NCI-H1417 (cell line): ENCODE measurements around the gene WFIKKN1.
"Not testable (repeated sequence)": the region's sequence is repeated elsewhere in the genome, so short reads cannot be mapped to it uniquely, and the experiment has no call there.

Experiments
- DNase-seq, 3 experiments: peaks; one replicate each; lab custom pipeline; 2025; lab: John Stamatoyannopoulos, UW

Gene WFIKKN1

DNA sequence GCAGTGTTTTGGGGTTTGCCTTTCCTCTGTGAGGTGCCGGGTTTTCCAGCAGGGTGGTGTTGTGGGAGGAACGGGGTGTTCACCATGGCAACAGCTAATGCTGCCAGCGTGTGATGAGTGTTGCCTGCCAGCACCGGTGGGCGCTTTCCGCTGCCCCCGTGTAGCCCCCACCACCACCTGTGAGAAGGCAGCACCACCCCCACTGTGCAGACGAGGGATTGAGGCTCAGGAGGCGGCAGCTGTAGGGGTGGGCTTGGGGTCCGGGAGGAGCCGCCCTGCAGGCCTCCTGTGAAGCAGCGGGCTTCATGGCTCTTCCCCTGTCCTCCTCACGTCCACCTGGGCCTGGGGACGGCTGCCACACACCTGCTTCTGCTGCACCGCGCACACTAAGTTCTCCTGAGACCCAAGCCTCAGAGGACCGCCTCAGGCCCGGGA, 35.7 kb upstream of the WFIKKN1 start:
- peak in 1 of 3 experiments; percentile 9 for DNase-seq

GRCh38 chr16:595942-596735, 34.6 kb upstream of the WFIKKN1 start:
- DNase-seq: peak in 1 of 3 experiments; percentile 37

- no peak for DNase-seq
Observed at GRCh38 chr16:596736-597060, 34.1 kb upstream of the WFIKKN1 start.

- DNase-seq: not testable (repeated sequence)
Observed at GRCh38 chr16:597655-598054, 33.1 kb upstream of the WFIKKN1 start.

DNA sequence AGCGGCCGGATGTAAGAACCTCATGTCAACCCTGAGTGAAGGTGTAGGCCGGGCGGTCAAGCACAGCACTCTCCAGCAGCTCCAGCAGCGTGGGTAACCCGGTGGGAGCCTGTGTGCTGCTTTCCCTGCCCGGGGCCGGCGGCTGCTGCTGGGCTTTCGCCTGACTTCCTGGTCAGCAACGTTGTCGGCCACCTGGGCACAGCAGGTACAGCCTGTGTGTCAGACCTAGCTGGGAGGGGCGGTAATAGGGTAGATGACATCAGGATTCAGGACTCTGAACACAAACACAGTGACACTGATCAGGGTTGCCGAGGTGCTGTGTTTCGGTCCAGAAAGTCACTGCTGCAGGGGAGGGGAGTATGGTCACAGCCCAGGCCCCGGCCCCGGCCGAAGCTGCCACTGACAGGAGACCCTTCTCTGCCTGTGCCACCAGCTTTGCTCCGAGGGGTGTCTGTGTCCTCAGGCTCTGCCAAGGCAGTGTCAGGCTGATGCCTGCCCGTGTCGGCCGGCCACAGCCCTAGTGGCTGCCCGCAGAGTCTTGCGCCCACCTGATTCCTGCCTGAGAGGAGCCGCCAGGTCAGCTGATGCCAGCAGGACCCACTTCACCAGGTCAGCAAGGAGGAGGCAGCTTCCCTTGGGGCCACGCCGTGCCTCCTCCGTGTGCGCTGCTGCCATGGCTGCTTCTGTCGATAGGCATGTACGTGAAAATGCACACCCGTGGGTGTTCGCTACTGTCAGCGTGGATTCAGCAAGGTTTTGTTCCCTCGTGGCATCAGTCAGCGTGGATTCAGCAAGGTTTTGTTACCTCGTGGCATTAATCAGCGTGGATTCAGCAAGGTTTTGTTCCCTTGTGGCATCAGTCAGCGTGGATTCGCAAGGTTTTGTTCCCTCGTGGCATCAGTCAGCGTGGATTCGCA, 31.7 kb upstream of the WFIKKN1 start:
- DNase-seq: no peak

DNA sequence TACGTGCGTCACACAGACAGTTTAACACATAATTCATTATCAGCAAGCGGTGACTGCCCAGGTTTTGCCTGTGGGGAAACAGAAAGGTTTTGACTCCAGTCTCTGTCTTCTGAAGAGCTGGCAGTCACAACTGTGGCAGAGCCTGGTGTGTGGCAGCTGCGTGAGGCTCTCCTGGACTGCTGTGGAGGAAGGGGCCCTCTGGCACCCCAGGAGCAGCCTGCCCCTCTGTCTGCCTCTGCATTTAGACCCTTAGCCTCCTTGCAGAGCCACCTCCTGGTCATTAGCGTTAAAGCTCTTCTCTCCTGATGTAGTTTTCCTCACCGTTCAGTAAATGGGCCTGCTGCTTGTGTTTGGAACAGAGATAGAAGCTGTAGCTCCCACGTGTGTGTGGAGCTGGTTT, 30.0 kb upstream of the WFIKKN1 start:
- peak in 1 of 3 experiments; percentile 6 for DNase-seq

- DNase-seq: no peak
Observed at GRCh38 chr16:603933-604332, 26.9 kb upstream of the WFIKKN1 start.

GRCh38 chr16:606656-607307, 24.0 kb upstream of the WFIKKN1 start:
- no peak for DNase-seq

- DNase-seq: peak in 2 of 3 experiments; percentile 37 to 43
Observed at GRCh38 chr16:608019-608418, 22.8 kb upstream of the WFIKKN1 start.

DNA sequence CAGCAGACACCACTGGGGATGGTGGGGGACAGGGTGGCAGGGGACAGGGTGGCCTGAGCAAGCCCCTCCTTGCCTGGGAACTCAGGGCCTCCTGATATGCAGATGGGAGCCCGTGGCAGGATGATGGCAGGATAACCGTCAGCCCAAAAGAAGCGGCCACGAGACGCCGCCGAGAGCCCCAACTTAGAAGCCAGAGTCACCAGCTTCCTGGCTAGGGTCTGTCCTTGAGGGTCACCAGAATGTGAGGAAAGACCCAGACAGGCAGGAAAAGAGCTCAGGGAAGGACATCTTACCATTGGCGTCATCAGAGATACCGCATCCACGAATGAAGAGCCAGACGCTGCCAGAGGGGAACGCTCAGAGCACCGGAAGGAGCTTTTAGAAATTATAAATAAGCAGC, 21.5 kb upstream of the WFIKKN1 start:
- DNase-seq: no peak

- DNase-seq: no peak
Observed at GRCh38 chr16:609984-610383, 20.8 kb upstream of the WFIKKN1 start.

GRCh38 chr16:610513-611381, 20.0 kb upstream of the WFIKKN1 start:
- DNase-seq: peak; percentile 31 to 53 (median 53)

DNA sequence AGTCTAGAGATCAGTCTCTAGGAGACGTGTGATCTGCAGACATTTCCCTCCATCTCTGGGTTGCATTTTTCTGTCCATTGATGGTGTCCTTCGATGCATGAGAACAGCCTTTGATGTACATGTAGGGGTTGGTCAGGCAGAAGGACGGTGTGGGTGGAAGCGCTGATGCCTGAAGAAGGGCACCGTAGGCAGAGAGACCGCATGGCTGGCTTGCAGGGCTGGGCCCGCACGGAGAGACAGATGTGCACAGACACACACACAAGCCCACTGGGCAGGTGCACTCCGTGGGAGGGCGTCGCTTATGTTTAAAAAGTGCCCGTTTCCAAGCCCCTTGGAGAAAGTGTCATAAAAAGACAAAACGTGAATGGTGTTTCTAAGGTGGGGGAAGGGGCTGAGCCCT, 15.7 kb upstream of the WFIKKN1 start:
- no peak for DNase-seq

DNA sequence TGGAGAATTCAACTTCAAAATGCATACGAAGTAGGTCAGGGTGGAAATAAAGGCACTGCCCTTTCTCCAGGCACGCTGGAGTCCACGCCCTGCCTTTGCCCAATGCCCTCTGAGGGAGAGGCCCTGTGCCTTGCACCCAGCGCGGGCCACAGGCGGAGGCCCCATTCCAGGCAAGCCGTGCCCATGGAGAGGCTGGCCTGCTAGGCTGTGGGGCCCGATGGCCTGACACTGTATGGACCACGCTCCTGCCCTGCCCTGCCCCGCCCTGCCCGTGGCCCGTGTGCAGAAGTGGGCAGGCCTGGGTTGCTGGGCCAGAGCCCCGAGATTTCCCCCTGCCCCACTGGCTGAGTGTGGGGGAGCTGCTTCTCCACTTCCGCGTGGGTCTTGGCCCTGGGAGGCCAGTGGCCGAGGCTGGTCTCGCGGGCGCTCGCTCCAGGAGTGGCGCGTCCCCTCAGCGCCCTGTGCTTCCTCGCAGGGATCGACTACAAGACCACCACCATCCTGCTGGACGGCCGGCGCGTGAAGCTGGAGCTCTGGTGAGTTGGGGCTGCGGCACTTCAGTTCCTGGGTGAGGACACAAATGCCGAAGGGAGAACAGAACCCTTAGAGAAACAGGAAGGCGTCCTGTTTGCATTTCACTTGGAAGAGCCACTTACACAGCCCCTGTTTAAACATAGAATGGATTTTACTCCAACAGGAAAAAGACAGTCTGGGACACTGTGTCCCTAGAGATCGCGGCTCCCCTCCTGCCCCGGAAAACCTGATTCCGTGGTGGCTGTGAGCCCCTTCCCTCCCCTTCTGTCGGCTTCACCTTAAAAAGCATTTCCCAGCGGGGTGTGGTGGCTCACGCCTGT, 13.8 kb upstream of the WFIKKN1 start:
- no peak for DNase-seq

DNA sequence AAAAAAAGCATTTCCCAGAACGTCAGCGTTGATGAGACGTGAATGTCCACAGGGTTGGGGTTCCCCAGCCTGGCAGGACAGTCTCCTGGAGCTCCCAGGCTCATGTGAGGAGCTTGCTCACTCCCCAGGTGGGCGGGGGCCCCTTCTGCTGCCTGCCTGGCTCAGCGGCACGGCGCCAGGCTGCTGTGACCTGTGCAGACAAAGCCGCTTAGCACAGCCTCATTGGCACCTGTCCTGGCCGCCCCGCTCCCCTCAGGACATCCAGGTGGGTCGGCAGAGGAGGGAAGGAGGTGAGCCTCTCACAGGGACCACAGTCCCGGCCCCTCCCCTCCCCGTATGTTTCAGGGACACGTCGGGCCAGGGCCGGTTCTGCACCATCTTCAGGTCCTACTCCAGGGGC, 12.9 kb upstream of the WFIKKN1 start:
- DNase-seq: no peak

GRCh38 chr16:619476-620100, 11.2 kb upstream of the WFIKKN1 start:
- DNase-seq: no peak

GRCh38 chr16:620700-621525, 9.9 kb upstream of the WFIKKN1 start:
- DNase-seq: peak in 1 of 3 experiments; percentile 9

- DNase-seq: peak in 2 of 3 experiments; percentile 9 to 14
Observed at GRCh38 chr16:621526-622105, 9.2 kb upstream of the WFIKKN1 start.

GRCh38 chr16:622920-623280, 7.9 kb upstream of the WFIKKN1 start:
- no peak for DNase-seq
